ENCODE data around the gene IRAK2. TPM values are rescaled to one million over a fixed set of nuclear protein-coding genes. Genes with fewer than 3 reads are reported as not detected.

The IRAK2 gene
- total and polyA plus RNA-seq, 9 donors: 0.44 to 0.93 (median 0.57) TPM

GRCh38 chr3:10198226-10198625 lies 33.5 kb downstream of the IRAK2 start:
- DNase-seq: no peak
- peaks cover 2% of the 10 kb centered on the region for H3K36me3 ChIP-seq (ENCODE audit: control insufficient read depth, insufficient read depth, low read length)
- H3K4me3 ChIP-seq (ENCODE audit: low read length): no peak overlapping the region
- peaks cover 8% of the 10 kb centered on the region for H3K4me1 ChIP-seq (ENCODE audit: control insufficient read depth, insufficient read depth, low read length)
- H3K9me3 ChIP-seq (replicated peaks; ENCODE audit: control insufficient read depth, low read depth, low read length): no peaks in the 10 kb centered on the region
- WGBS (ENCODE audit: insufficient coverage): no CpG with 5 or more reads among the region's 4 CpGs
- no peak overlapping the region for H3K27ac ChIP-seq (ENCODE audit: low read length)
- H3K27me3 ChIP-seq (ENCODE audit: control insufficient read depth, insufficient read depth, low read length): no peaks in the 10 kb centered on the region

- H3K27ac ChIP-seq (ENCODE audit: low read length): no peak overlapping the region
- H3K4me3 ChIP-seq (ENCODE audit: low read length): no peak overlapping the region
- H3K4me1 ChIP-seq (ENCODE audit: control insufficient read depth, insufficient read depth, low read length): peaks cover 6% of the 10 kb centered on the region
- WGBS (ENCODE audit: insufficient coverage): 27% methylated on average over 6 of the region's 12 CpGs
- no peaks in the 10 kb centered on the region for H3K27me3 ChIP-seq (ENCODE audit: control insufficient read depth, insufficient read depth, low read length)
- peaks cover 2% of the 10 kb centered on the region for H3K36me3 ChIP-seq (ENCODE audit: control insufficient read depth, insufficient read depth, low read length)
- H3K9me3 ChIP-seq (replicated peaks; ENCODE audit: control insufficient read depth, low read depth, low read length): no peaks in the 10 kb centered on the region
- peak; percentile 25 for DNase-seq
Observed at GRCh38 chr3:10198761-10199649, 34.3 kb downstream of the IRAK2 start.

GRCh38 chr3:10204921-10205320 lies 40.2 kb downstream of the IRAK2 start:
- H3K4me1 ChIP-seq (ENCODE audit: control insufficient read depth, insufficient read depth, low read length): no peaks in the 10 kb centered on the region
- H3K4me3 ChIP-seq (ENCODE audit: low read length): no peak overlapping the region
- H3K27ac ChIP-seq (ENCODE audit: low read length): no peak overlapping the region
- H3K9me3 ChIP-seq (replicated peaks; ENCODE audit: control insufficient read depth, low read depth, low read length): no peaks in the 10 kb centered on the region
- peaks cover 2% of the 10 kb centered on the region for H3K36me3 ChIP-seq (ENCODE audit: control insufficient read depth, insufficient read depth, low read length)
- WGBS (ENCODE audit: insufficient coverage): no CpG with 5 or more reads among the region's 2 CpGs
- no peaks in the 10 kb centered on the region for H3K27me3 ChIP-seq (ENCODE audit: control insufficient read depth, insufficient read depth, low read length)
- no peak for DNase-seq

- DNase-seq: no peak
- no peak overlapping the region for H3K27ac ChIP-seq (ENCODE audit: low read length)
- no peak overlapping the region for H3K4me3 ChIP-seq (ENCODE audit: low read length)
- WGBS (ENCODE audit: insufficient coverage): 83% methylated on average over 6 of the region's 7 CpGs
- no peaks in the 10 kb centered on the region for H3K4me1 ChIP-seq (ENCODE audit: control insufficient read depth, insufficient read depth, low read length)
- H3K36me3 ChIP-seq (ENCODE audit: control insufficient read depth, insufficient read depth, low read length): peaks cover 2% of the 10 kb centered on the region
- no peaks in the 10 kb centered on the region for H3K9me3 ChIP-seq (replicated peaks; ENCODE audit: control insufficient read depth, low read depth, low read length)
- no peaks in the 10 kb centered on the region for H3K27me3 ChIP-seq (ENCODE audit: control insufficient read depth, insufficient read depth, low read length)
Observed at GRCh38 chr3:10205451-10206165, 40.9 kb downstream of the IRAK2 start.

GRCh38 chr3:10206166-10206511 lies 41.4 kb downstream of the IRAK2 start:
- 62% methylated on average over 5 of the region's 5 CpGs for WGBS (ENCODE audit: insufficient coverage)
- Histone ChIP-seq H3K9me3 (replicated peaks; ENCODE audit: control insufficient read depth, low read depth, low read length) (no peaks in the 10 kb centered on the region), H3K4me1 (ENCODE audit: control insufficient read depth, insufficient read depth, low read length) (no peaks in the 10 kb centered on the region), H3K4me3 (ENCODE audit: low read length) (no peak overlapping the region), H3K27me3 (ENCODE audit: control insufficient read depth, insufficient read depth, low read length) (no peaks in the 10 kb centered on the region), H3K36me3 (ENCODE audit: control insufficient read depth, insufficient read depth, low read length) (peaks cover 2% of the 10 kb centered on the region), H3K27ac (ENCODE audit: low read length) (no peak overlapping the region)
- DNase-seq: no peak

- Histone ChIP-seq H3K9me3 (replicated peaks; ENCODE audit: control insufficient read depth, low read depth, low read length) (no peaks in the 10 kb centered on the region), H3K27me3 (ENCODE audit: control insufficient read depth, insufficient read depth, low read length) (no peaks in the 10 kb centered on the region), H3K27ac (ENCODE audit: low read length) (no peak overlapping the region), H3K4me3 (ENCODE audit: low read length) (no peak overlapping the region), H3K36me3 (ENCODE audit: control insufficient read depth, insufficient read depth, low read length) (no peaks in the 10 kb centered on the region), H3K4me1 (ENCODE audit: control insufficient read depth, insufficient read depth, low read length) (no peaks in the 10 kb centered on the region)
- 55% methylated on average over 7 of the region's 9 CpGs for WGBS (ENCODE audit: insufficient coverage)
- DNase-seq: no peak
Observed at GRCh38 chr3:10213156-10213792, 48.6 kb downstream of the IRAK2 start.

- Histone ChIP-seq H3K4me1 (ENCODE audit: control insufficient read depth, insufficient read depth, low read length) (no peaks in the 10 kb centered on the region), H3K27ac (ENCODE audit: low read length) (no peak overlapping the region), H3K9me3 (replicated peaks; ENCODE audit: control insufficient read depth, low read depth, low read length) (no peaks in the 10 kb centered on the region), H3K36me3 (ENCODE audit: control insufficient read depth, insufficient read depth, low read length) (no peaks in the 10 kb centered on the region), H3K4me3 (ENCODE audit: low read length) (no peak overlapping the region), H3K27me3 (ENCODE audit: control insufficient read depth, insufficient read depth, low read length) (no peaks in the 10 kb centered on the region)
- 86% methylated on average over 5 of the region's 6 CpGs for WGBS (ENCODE audit: insufficient coverage)
- no peak for DNase-seq
Observed at GRCh38 chr3:10215578-10216368, 51.1 kb downstream of the IRAK2 start.

- no CpG with 5 or more reads among the region's 3 CpGs for WGBS (ENCODE audit: insufficient coverage)
- Histone ChIP-seq H3K9me3 (replicated peaks; ENCODE audit: control insufficient read depth, low read depth, low read length) (no peaks in the 10 kb centered on the region), H3K36me3 (ENCODE audit: control insufficient read depth, insufficient read depth, low read length) (no peaks in the 10 kb centered on the region), H3K27ac (ENCODE audit: low read length) (no peak overlapping the region), H3K4me1 (ENCODE audit: control insufficient read depth, insufficient read depth, low read length) (no peaks in the 10 kb centered on the region), H3K27me3 (ENCODE audit: control insufficient read depth, insufficient read depth, low read length) (no peaks in the 10 kb centered on the region), H3K4me3 (ENCODE audit: low read length) (no peak overlapping the region)
- no peak for DNase-seq
Observed at GRCh38 chr3:10217359-10217758, 52.6 kb downstream of the IRAK2 start.

- H3K36me3 ChIP-seq (ENCODE audit: control insufficient read depth, insufficient read depth, low read length): no peaks in the 10 kb centered on the region
- H3K4me3 ChIP-seq (ENCODE audit: low read length): no peak overlapping the region
- peaks cover 2% of the 10 kb centered on the region for H3K4me1 ChIP-seq (ENCODE audit: control insufficient read depth, insufficient read depth, low read length)
- 65% methylated on average over 7 of the region's 9 CpGs for WGBS (ENCODE audit: insufficient coverage)
- H3K27ac ChIP-seq (ENCODE audit: low read length): no peak overlapping the region
- H3K9me3 ChIP-seq (replicated peaks; ENCODE audit: control insufficient read depth, low read depth, low read length): no peaks in the 10 kb centered on the region
- H3K27me3 ChIP-seq (ENCODE audit: control insufficient read depth, insufficient read depth, low read length): no peaks in the 10 kb centered on the region
- no peak for DNase-seq
Observed at GRCh38 chr3:10219737-10220136, 55.0 kb downstream of the IRAK2 start.
